ENCODE measurements around the gene CD160.

CD160 gene

GRCh38 chr1:145788580-145788979 is 69.3 kb downstream of the CD160 start:
- H3K4me3 ChIP-seq (replicated peaks; ENCODE audit: low read depth, low read length), result no peak overlapping the region
- TF ChIP-seq, protein P1, sequence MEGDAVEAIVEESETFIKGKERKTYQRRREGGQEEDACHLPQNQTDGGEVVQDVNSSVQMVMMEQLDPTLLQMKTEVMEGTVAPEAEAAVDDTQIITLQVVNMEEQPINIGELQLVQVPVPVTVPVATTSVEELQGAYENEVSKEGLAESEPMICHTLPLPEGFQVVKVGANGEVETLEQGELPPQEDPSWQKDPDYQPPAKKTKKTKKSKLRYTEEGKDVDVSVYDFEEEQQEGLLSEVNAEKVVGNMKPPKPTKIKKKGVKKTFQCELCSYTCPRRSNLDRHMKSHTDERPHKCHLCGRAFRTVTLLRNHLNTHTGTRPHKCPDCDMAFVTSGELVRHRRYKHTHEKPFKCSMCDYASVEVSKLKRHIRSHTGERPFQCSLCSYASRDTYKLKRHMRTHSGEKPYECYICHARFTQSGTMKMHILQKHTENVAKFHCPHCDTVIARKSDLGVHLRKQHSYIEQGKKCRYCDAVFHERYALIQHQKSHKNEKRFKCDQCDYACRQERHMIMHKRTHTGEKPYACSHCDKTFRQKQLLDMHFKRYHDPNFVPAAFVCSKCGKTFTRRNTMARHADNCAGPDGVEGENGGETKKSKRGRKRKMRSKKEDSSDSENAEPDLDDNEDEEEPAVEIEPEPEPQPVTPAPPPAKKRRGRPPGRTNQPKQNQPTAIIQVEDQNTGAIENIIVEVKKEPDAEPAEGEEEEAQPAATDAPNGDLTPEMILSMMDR (IDR thresholded peaks at IDR 0.05; ENCODE audit: low read depth, low read length, missing control alignments), result no peak
- no peak for DNase-seq (ENCODE audit: extremely low read depth, low read depth)
